Gastrocnemius medialis (tissue), 4 donors: ENCODE measurements around the gene KIFC3. TPM values are rescaled to one million over a fixed set of nuclear protein-coding genes. Genes with fewer than 3 reads are reported as not detected.
"Not testable (repeated sequence)": the region's sequence is repeated elsewhere in the genome, so short reads cannot be mapped to it uniquely, and the experiment has no call there.

Experiments used
- ATAC-seq, 2 donors: fragments of 150-250 bp; one replicate each; pipeline ENCODE4 v1.9.1; 2016
- DNase-seq, 2 donors: peaks; one replicate each; pipeline ENCODE4 v3.0.0-alpha.2; 2019
- H3K27ac ChIP-seq, 4 donors: fragments of 200-600 bp; sonication (generic); 1 replicate in 1 of 4; 2 replicates in 3 of 4; pipeline ENCODE4 v1.5.1; 2016 to 2018; ENCODE audit warnings: mild to moderate bottlenecking in 2 of 4, moderate library complexity in 1 of 4
- H3K27me3 ChIP-seq, 3 donors: fragments of 200-600 bp; sonication (generic) in 2 of 3; 1 replicate in 1 of 3; 2 replicates in 2 of 3; pipeline versions ENCODE4 v1.5.1 to v1.6.0; 2016 to 2019; ENCODE audit warnings: mild to moderate bottlenecking in 1 of 3, moderate library complexity in 1 of 3
- H3K36me3 ChIP-seq, 2 donors: fragments of 200-600 bp; sonication (generic) in 1 of 2; one replicate each; pipeline ENCODE4 v1.5.1; 2017 to 2018
- H3K4me1 ChIP-seq, 2 donors: fragments of 200-600 bp; sonication (generic) in 1 of 2; one replicate each; pipeline ENCODE4 v1.5.1; 2016 to 2017; ENCODE audit warnings: mild to moderate bottlenecking in 2 of 2
- H3K4me3 ChIP-seq, 4 donors: fragments of 200-600 bp; sonication (generic) in 3 of 4; 1 replicate in 1 of 4; 2 replicates in 3 of 4; pipeline ENCODE4 v1.5.1; 2016 to 2019; ENCODE audit warnings: mild to moderate bottlenecking in 2 of 4
- H3K9me3 ChIP-seq, 3 donors: fragments of 200-600 bp; sonication (generic) in 2 of 3; 1 replicate in 1 of 3; 2 replicates in 2 of 3; pipeline ENCODE4 v1.5.1; 2016 to 2019
- POLR2A ChIP-seq, 2 donors: fragments of 450-650 bp; IDR thresholded peaks; one replicate each; pipeline ENCODE4 v1.6.1; 2017; ENCODE audit warnings: antibody characterized with exemption in 2 of 2, mild to moderate bottlenecking in 2 of 2, moderate library complexity in 2 of 2
- in situ Hi-C, 4 donors: fragments of 200-750 bp; cut with MboI; loops; one replicate each; pipeline versions ENCODE4 v1.15.0 to v1.8.0; 2017; ENCODE audit warnings: low sequenced_read_pairs in 4 of 4
- intact Hi-C: fragments of 100-400 bp; cut with DNase I; formaldehyde crosslinking; loops from one replicate; pipeline ENCODE4 v1.15.1; 2023; ENCODE audit warnings: low total_unique reads
- total RNA-seq, 4 donors: library from RNA; depleted of rRNA; stranded (reverse); fragments of >200 nt; gene quantifications; one replicate each; pipeline versions ENCODE4 v1.1.0 to v1.2.3, GENCODE V29; 2016
- TF ChIP-seq, protein P1 (sequence below), 5 experiments: fragments of 450-650 bp in 3 of 5; fragments of 200-600 bp in 2 of 5; sonication (generic) in 2 of 5; IDR thresholded peaks in 4 of 5; conservative IDR thresholded peaks in 1 of 5; 1 replicate in 4 of 5; 2 replicates in 1 of 5; pipeline ENCODE4 v1.5.1; 2016 to 2019; ENCODE audit warnings: antibody characterized with exemption in 5 of 5, mild to moderate bottlenecking in 3 of 5, moderate library complexity in 3 of 5

KIFC3 gene
- total RNA-seq, 4 donors from 2014 or later = 2.1 to 12.0 (median 3.2) TPM

- no peak overlapping the region for H3K27ac ChIP-seq
- no peak overlapping the region for H3K4me3 ChIP-seq
- intact Hi-C loops (loop anchor here (10.0 kb wide), 1 partner anchor 547 kb away; the partner anchor contains the start of genes PSME3IP1 and RSPRY1), in situ Hi-C loops (loop anchor here in 2 of 4 donors (25.0 kb wide), 2 partner anchors 280 to 295 kb away; partner anchors contain the start of genes CIAPIN1 (in 1 of the 2), COQ9 (in 1 of the 2), USB1 (in 1 of the 2) and ZNF319 (in 1 of the 2))
- H3K9me3 ChIP-seq = no peaks in the 10 kb centered on the region
- ATAC-seq = no peak
- no peaks in the 10 kb centered on the region for H3K27me3 ChIP-seq
- no peaks in the 10 kb centered on the region for H3K36me3 ChIP-seq
- no peak for TF ChIP-seq POLR2A (IDR thresholded peaks at IDR 0.05)
- TF ChIP-seq, protein P1, sequence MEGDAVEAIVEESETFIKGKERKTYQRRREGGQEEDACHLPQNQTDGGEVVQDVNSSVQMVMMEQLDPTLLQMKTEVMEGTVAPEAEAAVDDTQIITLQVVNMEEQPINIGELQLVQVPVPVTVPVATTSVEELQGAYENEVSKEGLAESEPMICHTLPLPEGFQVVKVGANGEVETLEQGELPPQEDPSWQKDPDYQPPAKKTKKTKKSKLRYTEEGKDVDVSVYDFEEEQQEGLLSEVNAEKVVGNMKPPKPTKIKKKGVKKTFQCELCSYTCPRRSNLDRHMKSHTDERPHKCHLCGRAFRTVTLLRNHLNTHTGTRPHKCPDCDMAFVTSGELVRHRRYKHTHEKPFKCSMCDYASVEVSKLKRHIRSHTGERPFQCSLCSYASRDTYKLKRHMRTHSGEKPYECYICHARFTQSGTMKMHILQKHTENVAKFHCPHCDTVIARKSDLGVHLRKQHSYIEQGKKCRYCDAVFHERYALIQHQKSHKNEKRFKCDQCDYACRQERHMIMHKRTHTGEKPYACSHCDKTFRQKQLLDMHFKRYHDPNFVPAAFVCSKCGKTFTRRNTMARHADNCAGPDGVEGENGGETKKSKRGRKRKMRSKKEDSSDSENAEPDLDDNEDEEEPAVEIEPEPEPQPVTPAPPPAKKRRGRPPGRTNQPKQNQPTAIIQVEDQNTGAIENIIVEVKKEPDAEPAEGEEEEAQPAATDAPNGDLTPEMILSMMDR (IDR thresholded peaks at IDR 0.05 in 4 of 5, conservative IDR thresholded peaks at IDR 0.05 in 1 of 5) = no peak
- peaks cover 14 to 19% of the 10 kb centered on the region in 2 donors for H3K4me1 ChIP-seq
- no peak for DNase-seq
Measured at GRCh38 chr16:57732037-57732436, 70.3 kb downstream of the KIFC3 start.

DNA sequence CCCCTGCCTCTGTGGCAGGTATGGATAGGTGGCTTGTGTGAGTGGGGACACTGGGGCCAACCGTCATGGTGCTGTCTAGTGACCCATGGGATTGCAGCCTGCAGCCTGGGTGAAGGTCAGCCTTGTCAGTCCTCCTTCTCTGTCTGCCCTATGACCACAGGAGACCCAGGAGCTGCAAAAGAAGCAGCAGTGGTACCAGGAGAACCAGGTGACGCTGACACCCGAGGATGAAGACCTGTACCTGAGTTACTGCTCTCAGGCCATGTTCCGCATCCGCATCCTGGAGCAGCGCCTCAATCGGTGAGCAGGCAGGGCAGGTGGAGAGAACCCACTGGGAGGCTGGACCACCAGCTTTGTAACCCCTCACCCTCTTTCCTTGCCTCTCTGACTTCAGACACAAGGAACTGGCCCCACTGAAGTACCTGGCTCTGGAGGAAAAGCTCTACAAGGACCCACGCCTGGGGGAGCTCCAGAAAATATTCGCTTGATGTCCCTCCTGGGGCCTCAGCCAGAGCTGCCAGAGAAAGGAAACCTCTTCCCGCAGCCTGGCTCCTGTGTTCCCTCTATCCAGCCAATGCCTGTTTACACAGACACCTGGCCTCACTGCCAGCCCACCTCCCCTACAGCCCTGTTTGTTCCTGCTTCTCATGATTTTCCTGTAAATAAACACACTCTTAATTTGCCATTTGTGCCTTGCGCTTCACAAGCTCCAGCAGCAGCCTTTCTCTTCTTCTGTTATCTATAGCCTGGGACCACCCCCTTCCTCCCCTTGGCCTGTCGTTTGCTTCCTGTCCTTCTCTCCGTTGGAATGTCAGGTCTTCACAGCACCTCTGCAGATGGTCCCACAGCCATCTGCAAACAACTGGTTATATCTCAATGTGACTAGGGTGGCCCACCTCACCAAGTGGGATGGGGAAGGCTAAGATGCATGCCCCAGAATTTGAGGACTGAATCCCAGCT is 71.2 kb downstream of the KIFC3 start:
- peaks cover 6 to 10% of the 10 kb centered on the region in 2 donors for H3K4me1 ChIP-seq
- no peaks in the 10 kb centered on the region for H3K36me3 ChIP-seq
- ATAC-seq = no peak
- no peak overlapping the region for H3K27ac ChIP-seq
- H3K4me3 ChIP-seq = no peak overlapping the region
- intact Hi-C loops = loop anchor here (10.0 kb wide), 1 partner anchor 546 kb away; the partner anchor contains the start of genes PSME3IP1 and RSPRY1
- TF ChIP-seq, protein P1 (IDR thresholded peaks at IDR 0.05 in 4 of 5, conservative IDR thresholded peaks at IDR 0.05 in 1 of 5) = no peak
- TF ChIP-seq POLR2A (IDR thresholded peaks at IDR 0.05) = no peak
- H3K9me3 ChIP-seq = no peaks in the 10 kb centered on the region
- DNase-seq = no peak
- H3K27me3 ChIP-seq = no peaks in the 10 kb centered on the region
- in situ Hi-C loops = loop anchor here in 2 of 4 donors (25.0 kb wide), 2 partner anchors 281 to 294 kb away; partner anchors contain the start of genes CIAPIN1 (in 1 of the 2), COQ9 (in 1 of the 2), USB1 (in 1 of the 2) and ZNF319 (in 1 of the 2)

DNA sequence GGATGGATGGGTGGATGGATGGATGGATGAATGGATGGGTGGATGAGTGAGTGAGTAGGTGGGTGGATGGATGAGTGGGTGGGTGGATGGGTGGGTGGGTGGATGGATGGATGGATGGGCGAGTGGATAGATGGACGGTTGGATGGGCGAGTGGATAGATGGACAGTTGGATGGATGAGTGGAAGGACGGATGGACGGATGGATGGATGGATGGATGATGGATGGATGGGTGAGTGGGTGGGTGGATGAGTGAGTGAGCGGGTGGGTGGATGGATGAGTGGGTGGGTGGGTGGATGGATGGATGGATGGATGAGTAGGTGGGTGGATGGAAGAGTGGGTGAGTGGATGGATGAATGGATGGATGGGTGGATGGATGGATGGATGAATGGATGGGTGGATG is 72.4 kb downstream of the KIFC3 start:
- H3K36me3 ChIP-seq, H3K4me1 ChIP-seq, ATAC-seq, H3K27ac ChIP-seq, H3K4me3 ChIP-seq, H3K27me3 ChIP-seq, H3K9me3 ChIP-seq, DNase-seq: not testable (repeated sequence)
- in situ Hi-C loops (loop anchor here in 2 of 4 donors (25.0 kb wide), 2 partner anchors 282 to 293 kb away; partner anchors contain the start of genes CIAPIN1 (in 1 of the 2), COQ9 (in 1 of the 2), USB1 (in 1 of the 2) and ZNF319 (in 1 of the 2)), intact Hi-C loops (loop anchor here (10.0 kb wide), 1 partner anchor 545 kb away; the partner anchor contains the start of genes PSME3IP1 and RSPRY1)

GRCh38 chr16:57729182-57729484 is 73.2 kb downstream of the KIFC3 start:
- no peak overlapping the region for H3K4me3 ChIP-seq
- H3K4me1 ChIP-seq = no peaks in the 10 kb centered on the region
- in situ Hi-C loops (loop anchor here in 2 of 4 donors (25.0 kb wide), 2 partner anchors 283 to 292 kb away; partner anchors contain the start of genes CIAPIN1 (in 1 of the 2), COQ9 (in 1 of the 2), USB1 (in 1 of the 2) and ZNF319 (in 1 of the 2)), intact Hi-C loops (no loop called here)
- DNase-seq (no peak), ATAC-seq (no peak)
- no peak overlapping the region for H3K27ac ChIP-seq
- H3K36me3 ChIP-seq = no peaks in the 10 kb centered on the region
- no peak for TF ChIP-seq POLR2A (IDR thresholded peaks at IDR 0.05)
- TF ChIP-seq, protein P1 (IDR thresholded peaks at IDR 0.05 in 4 of 5, conservative IDR thresholded peaks at IDR 0.05 in 1 of 5) = no peak
- H3K9me3 ChIP-seq = no peaks in the 10 kb centered on the region
- no peaks in the 10 kb centered on the region for H3K27me3 ChIP-seq
